ENCODE measurements around the gene SYNRG.

DNA sequence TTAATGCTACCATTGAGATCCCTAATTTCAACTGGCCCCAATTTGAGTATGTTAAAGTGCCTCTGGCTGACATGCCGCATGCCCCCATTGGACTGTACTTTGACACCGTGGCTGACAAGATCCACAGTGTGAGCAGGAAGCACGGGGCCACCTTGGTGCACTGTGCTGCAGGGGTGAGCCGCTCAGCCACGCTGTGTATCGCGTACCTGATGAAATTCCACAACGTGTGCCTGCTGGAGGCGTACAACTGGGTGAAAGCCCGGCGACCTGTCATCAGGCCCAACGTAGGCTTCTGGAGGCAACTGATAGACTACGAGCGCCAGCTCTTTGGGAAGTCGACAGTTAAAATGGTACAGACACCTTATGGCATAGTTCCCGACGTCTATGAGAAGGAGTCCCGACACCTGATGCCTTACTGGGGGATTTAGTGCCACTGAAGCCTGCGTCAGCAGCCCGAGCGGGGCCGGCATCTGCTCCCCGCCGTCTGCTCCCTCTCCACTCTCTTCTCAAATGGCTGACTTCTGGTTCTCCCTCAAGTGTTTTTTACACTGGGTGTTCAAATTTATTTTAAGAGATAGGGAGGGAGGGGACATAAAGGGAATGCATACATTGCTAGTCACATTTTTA lies 96.7 kb downstream of the SYNRG start:
- TF ChIP-seq, protein P1, sequence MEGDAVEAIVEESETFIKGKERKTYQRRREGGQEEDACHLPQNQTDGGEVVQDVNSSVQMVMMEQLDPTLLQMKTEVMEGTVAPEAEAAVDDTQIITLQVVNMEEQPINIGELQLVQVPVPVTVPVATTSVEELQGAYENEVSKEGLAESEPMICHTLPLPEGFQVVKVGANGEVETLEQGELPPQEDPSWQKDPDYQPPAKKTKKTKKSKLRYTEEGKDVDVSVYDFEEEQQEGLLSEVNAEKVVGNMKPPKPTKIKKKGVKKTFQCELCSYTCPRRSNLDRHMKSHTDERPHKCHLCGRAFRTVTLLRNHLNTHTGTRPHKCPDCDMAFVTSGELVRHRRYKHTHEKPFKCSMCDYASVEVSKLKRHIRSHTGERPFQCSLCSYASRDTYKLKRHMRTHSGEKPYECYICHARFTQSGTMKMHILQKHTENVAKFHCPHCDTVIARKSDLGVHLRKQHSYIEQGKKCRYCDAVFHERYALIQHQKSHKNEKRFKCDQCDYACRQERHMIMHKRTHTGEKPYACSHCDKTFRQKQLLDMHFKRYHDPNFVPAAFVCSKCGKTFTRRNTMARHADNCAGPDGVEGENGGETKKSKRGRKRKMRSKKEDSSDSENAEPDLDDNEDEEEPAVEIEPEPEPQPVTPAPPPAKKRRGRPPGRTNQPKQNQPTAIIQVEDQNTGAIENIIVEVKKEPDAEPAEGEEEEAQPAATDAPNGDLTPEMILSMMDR (optimal IDR thresholded peaks at IDR 0.05 in 1 of 3, IDR thresholded peaks at IDR 0.05 in 1 of 3, conservative IDR thresholded peaks at IDR 0.05 in 1 of 3; ENCODE audit: extremely low read depth in 1 of 3, insufficient read depth in 2 of 3, low read length in 3 of 3) = no peak
- no peak for TF ChIP-seq EZH2 (IDR thresholded peaks at IDR 0.05; ENCODE audit: low read length)
